ENCODE data around the gene FAM222A.

- TF ChIP-seq CTCF (optimal IDR thresholded peaks at IDR 0.05 in 1 of 3, IDR thresholded peaks at IDR 0.05 in 1 of 3, conservative IDR thresholded peaks at IDR 0.05 in 1 of 3; ENCODE audit: extremely low read depth in 1 of 3, insufficient read depth in 2 of 3, low read length in 3 of 3) (no peak), EZH2 (IDR thresholded peaks at IDR 0.05; ENCODE audit: low read length) (no peak)
Measured at GRCh38 chr12:109741970-109742703, 28.5 kb downstream of the FAM222A start.

All from keratinocyte (primary cell).